SU-DHL-6 (cell line): ENCODE measurements around the gene CMSS1.

Experiments
- H2AFZ ChIP-seq: fragments of 200-600 bp; sonication (generic); 2 replicates; pipeline ENCODE4 v1.6.1; 2014; ENCODE audit warnings: low read depth, mild to moderate bottlenecking, moderate library complexity, mixed read lengths, antibody characterized with exemption, low read length; ENCODE audit not compliant: severe bottlenecking
- H3F3A ChIP-seq: fragments of 200-600 bp; shearing (Covaris generic); 2 replicates; pipeline ENCODE4 v1.6.0; 2016; ENCODE audit warnings: antibody characterized with exemption, mild to moderate bottlenecking; ENCODE audit not compliant: insufficient read depth
- H3K27ac ChIP-seq: fragments of 200-600 bp; sonication (generic); 2 replicates; pipeline ENCODE4 v1.5.1; 2016; ENCODE audit warnings: low read depth, mild to moderate bottlenecking, low read length, moderate library complexity, mixed read lengths
- H3K27me3 ChIP-seq: fragments of 200-600 bp; sonication (generic), shearing (Covaris generic); 2 replicates; pipeline ENCODE4 v1.6.0; 2014; ENCODE audit warnings: mild to moderate bottlenecking, low read length
- H3K36me3 ChIP-seq: fragments of 200-600 bp; sonication (generic); 2 replicates; pipeline ENCODE4 v1.6.1; 2014; ENCODE audit warnings: mild to moderate bottlenecking, low read length, mixed read lengths
- H3K4me2 ChIP-seq: fragments of 300-600, 200-600 bp; shearing (Covaris generic), sonication (generic); 2 replicates; pipeline ENCODE4 v1.6.0; 2014; ENCODE audit warnings: low read length, low read depth, mild to moderate bottlenecking; ENCODE audit not compliant: poor library complexity, severe bottlenecking
- H3K4me3 ChIP-seq: fragments of 200-600 bp; sonication (generic); 2 replicates; pipeline ENCODE4 v1.5.1; 2014; ENCODE audit warnings: antibody characterized with exemption, low read length, mild to moderate bottlenecking, mixed read lengths; ENCODE audit not compliant: insufficient read depth, poor library complexity, severe bottlenecking
- H3K79me2 ChIP-seq: fragments of 200-600 bp; sonication (generic); 2 replicates; pipeline ENCODE4 v1.6.1; 2014; ENCODE audit warnings: mild to moderate bottlenecking, low read length, moderate library complexity; ENCODE audit not compliant: insufficient read depth
- H3K9ac ChIP-seq: fragments of 200-600 bp; sonication (generic); 2 replicates; pipeline ENCODE4 v1.7.0; 2014; ENCODE audit warnings: mild to moderate bottlenecking, low read length
- H3K9me2 ChIP-seq: fragments of 200-600 bp; sonication (generic); replicated peaks from 2 replicates; pipeline ENCODE4 v1.6.1; 2014; ENCODE audit warnings: low read length; ENCODE audit not compliant: insufficient read depth
- H3K9me3 ChIP-seq: fragments of 200-600 bp; sonication (generic); 2 replicates; pipeline ENCODE4 v1.6.1; 2014; ENCODE audit warnings: low read length, mixed read lengths; ENCODE audit not compliant: insufficient read depth
- H4K20me1 ChIP-seq: fragments of 200-600 bp; sonication (generic); 2 replicates; pipeline ENCODE4 v1.6.1; 2014; ENCODE audit warnings: low read depth, mild to moderate bottlenecking, antibody characterized with exemption, low read length, moderate library complexity, mixed read lengths
- CTCF ChIP-seq: fragments of 200-600 bp; sonication (generic); IDR thresholded peaks from one replicate; pipeline ENCODE4 v1.5.1; 2017; ENCODE audit warnings: antibody characterized with exemption, mild to moderate bottlenecking, low read length, moderate library complexity; ENCODE audit not compliant: insufficient read depth, poor library complexity, severe bottlenecking
- EZH2phosphoT487 ChIP-seq: fragments of 200-600 bp; sonication (generic), shearing (Covaris generic); conservative IDR thresholded peaks from 2 replicates; pipeline ENCODE4 v1.6.1; 2018; ENCODE audit warnings: mild to moderate bottlenecking, antibody characterized with exemption, low read length, moderate library complexity, mixed read lengths

CMSS1 gene

GRCh38 chr3:100042166-100042981 is 224.7 kb downstream of the CMSS1 start:
- Histone ChIP-seq H3K79me2 (no peaks in the 10 kb centered on the region), H3K27me3 (no peaks in the 10 kb centered on the region), H3K36me3 (no peaks in the 10 kb centered on the region), H3K4me2 (no peak overlapping the region), H3K9me3 (no peaks in the 10 kb centered on the region), H3F3A (peaks cover 16% of the 10 kb centered on the region), H3K27ac (no peak overlapping the region), H3K9me2 (no peaks in the 10 kb centered on the region), H3K9ac (no peak overlapping the region), H4K20me1 (0 out of 2 replicates have a peak, but pooled peaks cover 13% of the 10 kb centered on the region), H2AFZ (no peak overlapping the region), H3K4me3 (no peak overlapping the region)
- TF ChIP-seq CTCF (no peak), EZH2phosphoT487 (no peak)

- H2AFZ ChIP-seq, result no peak overlapping the region
- no peak overlapping the region for H3K4me2 ChIP-seq
- 0 out of 2 replicates have a peak, but pooled peaks cover 13% of the 10 kb centered on the region for H4K20me1 ChIP-seq
- no peaks in the 10 kb centered on the region for H3K36me3 ChIP-seq
- H3K9me2 ChIP-seq, result no peaks in the 10 kb centered on the region
- TF ChIP-seq EZH2phosphoT487 (no peak), CTCF (no peak)
- no peak overlapping the region for H3K9ac ChIP-seq
- no peaks in the 10 kb centered on the region for H3K79me2 ChIP-seq
- no peak overlapping the region for H3K27ac ChIP-seq
- no peak overlapping the region for H3K4me3 ChIP-seq
- no peaks in the 10 kb centered on the region for H3K27me3 ChIP-seq
- no peaks in the 10 kb centered on the region for H3K9me3 ChIP-seq
- H3F3A ChIP-seq, result peaks cover 21% of the 10 kb centered on the region
Observed at GRCh38 chr3:100043271-100043670, 225.6 kb downstream of the CMSS1 start.

GRCh38 chr3:100044369-100044768 is 226.7 kb downstream of the CMSS1 start:
- Histone ChIP-seq H3K9ac (no peak overlapping the region), H3K27me3 (no peaks in the 10 kb centered on the region), H3F3A (peaks cover 21% of the 10 kb centered on the region), H3K4me2 (peak overlapping the region; percentile 18), H2AFZ (no peak overlapping the region), H3K27ac (no peak overlapping the region), H3K79me2 (no peaks in the 10 kb centered on the region), H3K4me3 (no peak overlapping the region), H3K9me2 (no peaks in the 10 kb centered on the region), H3K9me3 (no peaks in the 10 kb centered on the region), H3K36me3 (no peaks in the 10 kb centered on the region), H4K20me1 (0 out of 2 replicates have a peak, but pooled peaks cover 13% of the 10 kb centered on the region)
- TF ChIP-seq EZH2phosphoT487, result no peak
- TF ChIP-seq CTCF, result no peak
